H7 (cell line): ENCODE measurements around the gene SLIT3. TPM values are rescaled to one million over a fixed set of nuclear protein-coding genes. Genes with fewer than 3 reads are reported as not detected.

Experiments used
- DNase-seq: peaks from one replicate; pipeline ENCODE4 v3.0.0; 2012
- H3K27me3 ChIP-seq: 2 replicates; pipeline ENCODE4 v1.6.0; 2011; ENCODE audit warnings: mild to moderate bottlenecking, low read length; ENCODE audit not compliant: control insufficient read depth, insufficient read depth
- H3K36me3 ChIP-seq: replicated peaks from 2 replicates; pipeline ENCODE4 v1.5.1; 2011; ENCODE audit warnings: low read length; ENCODE audit not compliant: control insufficient read depth, insufficient read depth
- H3K4me3 ChIP-seq: 2 replicates; pipeline ENCODE4 v1.5.1; 2011; ENCODE audit warnings: low read depth, mild to moderate bottlenecking, control low read depth, low read length, moderate library complexity; ENCODE audit not compliant: insufficient read depth
- total RNA-seq: library from RNA; depleted of rRNA; stranded (reverse); fragments of >200 nt; shearing (Covaris generic); gene quantifications from 2 replicates; pipeline ENCODE4 v1.2.3, GENCODE V29; 2014

SLIT3 gene
- total RNA-seq, 1 experiment from 2014 or later: 0.97 TPM

GRCh38 chr5:168952196-168952595, 348.7 kb downstream of the SLIT3 start:
- Histone ChIP-seq H3K4me3 (no peak overlapping the region), H3K27me3 (no peaks in the 10 kb centered on the region), H3K36me3 (no peaks in the 10 kb centered on the region)
- DNase-seq: no peak

DNA sequence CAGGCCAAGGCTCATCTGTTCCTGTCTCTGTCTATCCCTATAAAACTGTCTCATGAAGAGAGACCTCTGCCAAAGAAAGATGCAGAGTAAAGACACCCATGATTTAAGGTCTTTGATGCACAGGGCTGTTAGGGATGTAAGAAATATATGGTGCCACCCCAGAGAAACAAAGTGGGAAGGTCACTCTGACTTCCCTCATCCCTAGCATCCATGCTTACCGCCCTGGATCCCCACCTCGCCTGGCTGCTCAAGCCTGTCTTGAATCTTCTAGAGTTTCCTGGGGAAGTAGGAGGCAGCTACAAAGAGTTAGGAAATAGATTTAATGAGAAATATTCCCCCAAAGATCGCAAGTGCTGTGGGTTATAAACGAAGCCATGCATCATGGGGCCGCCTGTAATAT, 349.2 kb downstream of the SLIT3 start:
- Histone ChIP-seq H3K36me3 (no peaks in the 10 kb centered on the region), H3K27me3 (no peaks in the 10 kb centered on the region), H3K4me3 (no peak overlapping the region)
- no peak for DNase-seq

DNA sequence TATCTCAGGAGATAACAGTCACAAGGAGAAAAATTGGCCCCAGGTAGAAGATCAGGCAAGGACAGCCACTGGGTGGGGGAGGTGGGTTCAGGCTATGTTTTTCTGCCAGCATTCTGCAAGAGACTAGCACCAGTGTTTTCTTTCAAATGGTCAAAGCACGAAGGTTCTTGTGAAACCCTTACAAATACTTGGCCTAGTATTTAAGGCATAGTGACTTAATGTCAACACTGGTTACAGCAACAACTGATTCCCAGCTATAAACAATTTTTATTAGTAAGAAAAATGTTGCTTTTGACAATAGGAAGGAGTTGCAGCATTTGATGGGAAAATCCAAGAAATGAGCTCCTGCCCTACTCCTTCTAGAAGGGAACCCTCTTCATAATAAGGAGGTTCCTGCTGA, 349.6 kb downstream of the SLIT3 start:
- no peaks in the 10 kb centered on the region for H3K36me3 ChIP-seq
- no peaks in the 10 kb centered on the region for H3K27me3 ChIP-seq
- no peak for DNase-seq
- no peak overlapping the region for H3K4me3 ChIP-seq

- no peaks in the 10 kb centered on the region for H3K27me3 ChIP-seq
- no peaks in the 10 kb centered on the region for H3K36me3 ChIP-seq
- H3K4me3 ChIP-seq: no peak overlapping the region
- no peak for DNase-seq
Observed at GRCh38 chr5:168950241-168950951, 350.5 kb downstream of the SLIT3 start.

- no peaks in the 10 kb centered on the region for H3K36me3 ChIP-seq
- H3K4me3 ChIP-seq: no peak overlapping the region
- DNase-seq: no peak
- no peaks in the 10 kb centered on the region for H3K27me3 ChIP-seq
Observed at GRCh38 chr5:168948746-168949145, 352.2 kb downstream of the SLIT3 start.

GRCh38 chr5:168947212-168947868, 353.6 kb downstream of the SLIT3 start:
- DNase-seq: peak; percentile 89
- no peaks in the 10 kb centered on the region for H3K27me3 ChIP-seq
- H3K4me3 ChIP-seq: no peak overlapping the region

DNA sequence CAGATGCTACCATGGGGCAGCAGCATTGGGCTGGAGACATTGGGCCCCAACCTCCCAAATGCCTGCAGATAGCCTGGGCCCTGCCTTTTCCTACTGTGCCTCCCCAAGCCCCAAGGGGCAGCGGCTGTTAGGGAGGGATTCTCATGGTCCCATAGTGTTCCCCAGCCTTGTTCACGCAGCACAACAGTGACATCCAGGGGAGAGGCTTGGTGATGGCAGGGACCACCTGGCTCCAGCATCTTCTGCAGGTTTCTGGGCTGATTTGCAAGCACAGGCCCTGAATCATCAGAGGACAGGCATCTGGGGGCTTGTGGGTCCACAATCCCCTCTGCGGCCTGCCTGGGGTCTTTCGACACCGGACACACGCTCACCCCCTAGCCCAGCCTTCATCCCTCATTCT, 354.6 kb downstream of the SLIT3 start:
- DNase-seq: peak; percentile 70
- Histone ChIP-seq H3K36me3 (no peaks in the 10 kb centered on the region), H3K27me3 (no peaks in the 10 kb centered on the region), H3K4me3 (no peak overlapping the region)

More at GRCh38 chr5:168947212-168947868, 353.6 kb downstream of the SLIT3 start:
- no peaks in the 10 kb centered on the region for H3K36me3 ChIP-seq

- no peak overlapping the region for H3K4me3 ChIP-seq
- no peaks in the 10 kb centered on the region for H3K27me3 ChIP-seq
- no peak for DNase-seq
- H3K36me3 ChIP-seq: no peaks in the 10 kb centered on the region
Observed at GRCh38 chr5:168944004-168944403, 356.9 kb downstream of the SLIT3 start.

- Histone ChIP-seq H3K27me3 (no peaks in the 10 kb centered on the region), H3K36me3 (no peaks in the 10 kb centered on the region), H3K4me3 (no peak overlapping the region)
- no peak for DNase-seq
Observed at GRCh38 chr5:168943091-168943884, 357.7 kb downstream of the SLIT3 start.

- DNase-seq: peak; percentile 47
- no peaks in the 10 kb centered on the region for H3K36me3 ChIP-seq
- H3K27me3 ChIP-seq: no peaks in the 10 kb centered on the region
- H3K4me3 ChIP-seq: no peak overlapping the region
Observed at GRCh38 chr5:168941901-168942300, 359.0 kb downstream of the SLIT3 start.

DNA sequence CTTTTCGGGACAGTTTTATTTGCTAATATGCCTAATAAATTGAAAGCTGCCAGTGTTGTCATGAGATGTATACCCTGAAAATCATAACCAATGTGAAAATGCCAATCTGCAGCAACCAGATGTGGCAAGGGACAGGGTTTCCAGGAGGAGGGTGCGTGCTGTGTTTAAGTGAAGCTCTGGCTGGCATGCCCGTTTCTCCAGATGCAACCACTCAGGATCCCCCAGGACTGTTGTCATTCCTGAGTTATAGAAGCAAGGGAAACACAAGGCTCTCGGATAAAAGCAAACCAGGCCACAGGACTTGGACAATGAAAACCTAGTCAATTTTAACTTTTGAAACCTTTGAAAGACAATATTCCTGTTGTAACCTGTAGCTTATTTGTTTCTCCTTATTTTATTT, 360.2 kb downstream of the SLIT3 start:
- DNase-seq: no peak
- H3K4me3 ChIP-seq: no peak overlapping the region
- no peaks in the 10 kb centered on the region for H3K36me3 ChIP-seq
- no peaks in the 10 kb centered on the region for H3K27me3 ChIP-seq

DNA sequence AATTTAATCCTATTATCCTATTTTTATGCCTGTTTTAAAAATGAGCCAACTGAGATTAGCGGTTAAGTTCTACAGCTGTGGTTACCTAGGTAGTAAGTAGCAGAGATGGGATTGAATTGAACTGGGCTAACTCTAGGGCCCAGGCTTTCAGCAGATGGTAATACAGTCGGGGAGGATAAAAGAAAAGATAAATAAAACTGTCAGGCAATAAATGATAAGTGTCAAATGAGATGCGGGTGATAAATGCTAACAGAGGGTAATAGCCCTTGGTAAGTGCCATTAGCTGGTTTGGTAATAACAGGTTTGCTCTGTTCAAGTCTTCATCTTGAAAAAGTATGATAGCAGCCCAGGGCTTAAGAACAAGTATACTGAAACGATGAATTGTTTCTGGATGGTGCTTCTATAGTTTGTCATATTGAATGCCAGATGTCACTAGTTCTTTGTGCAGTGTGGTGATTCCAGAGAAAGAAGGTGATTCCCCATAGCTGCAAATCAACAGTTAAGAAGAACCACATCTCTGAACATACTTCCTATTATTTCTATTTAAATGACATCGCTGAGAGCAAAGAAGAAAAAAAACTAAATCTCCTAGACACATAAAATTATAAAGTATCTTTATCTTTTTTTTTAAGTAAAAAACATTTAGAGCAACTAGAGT, 360.9 kb downstream of the SLIT3 start:
- no peak for DNase-seq
- Histone ChIP-seq H3K4me3 (no peak overlapping the region), H3K27me3 (no peaks in the 10 kb centered on the region), H3K36me3 (no peaks in the 10 kb centered on the region)

- H3K27me3 ChIP-seq: no peaks in the 10 kb centered on the region
- DNase-seq: no peak
- no peaks in the 10 kb centered on the region for H3K36me3 ChIP-seq
- H3K4me3 ChIP-seq: no peak overlapping the region
Observed at GRCh38 chr5:168939156-168939800, 361.7 kb downstream of the SLIT3 start.

GRCh38 chr5:168936511-168936910, 364.4 kb downstream of the SLIT3 start:
- H3K36me3 ChIP-seq: no peaks in the 10 kb centered on the region
- H3K27me3 ChIP-seq: no peaks in the 10 kb centered on the region
- DNase-seq: no peak
- H3K4me3 ChIP-seq: no peak overlapping the region
